Muscle of leg (tissue), 11 donors: ENCODE results near the gene CTNNA2. TPM values are rescaled to one million over a fixed set of nuclear protein-coding genes. Genes with fewer than 3 reads are reported as not detected.
A peak's percentile ranks its signal among the peaks of the same experiment; 100 is the strongest.
"Not testable (repeated sequence)": the region's sequence is repeated elsewhere in the genome, so short reads cannot be mapped to it uniquely, and the experiment has no call there.

ENCODE experiments used
- DNase-seq: peaks from one replicate; pipeline ENCODE4 v3.0.0; 2013
- H3K27ac ChIP-seq: one replicate; pipeline ENCODE4 v1.5.1; 2013; ENCODE audit warnings: mild to moderate bottlenecking, low read length, control low read depth
- H3K27me3 ChIP-seq: one replicate; pipeline ENCODE4 v1.6.1; 2013; ENCODE audit warnings: low read length; ENCODE audit not compliant: control insufficient read depth, insufficient read depth
- H3K36me3 ChIP-seq: one replicate; pipeline ENCODE4 v1.6.1; 2013; ENCODE audit warnings: low read length; ENCODE audit not compliant: control insufficient read depth, insufficient read depth
- H3K4me1 ChIP-seq: one replicate; pipeline ENCODE4 v1.6.1; 2013; ENCODE audit warnings: low read length; ENCODE audit not compliant: control insufficient read depth, insufficient read depth
- H3K4me3 ChIP-seq: one replicate; pipeline ENCODE4 v1.5.1; 2013; ENCODE audit warnings: low read length, control low read depth
- H3K9me3 ChIP-seq: replicated peaks from 2 replicates; pipeline ENCODE4 v1.6.1; 2013; ENCODE audit warnings: low read depth, low read length; ENCODE audit not compliant: control insufficient read depth
- WGBS: methylation state at CpG from one replicate; pipeline ENCODE4 v1.1.5; 2013; ENCODE audit warnings: missing lambda C conversion rate; ENCODE audit not compliant: insufficient coverage; 5-methylcytosine and 5-hydroxymethylcytosine counted together
- polyA plus RNA-seq, 8 donors: library from polyadenylated mRNA; unstranded; fragments of 120-200 nt; gene quantifications; one replicate each; pipeline versions ENCODE4 v1.2.1 to v1.2.3, GENCODE V29; 2013; ENCODE audit warnings: inconsistent platforms in 1 of 8, low replicate concordance in 1 of 8; ENCODE audit not compliant: insufficient read length in 8 of 8, insufficient read depth in 1 of 8
- total RNA-seq: library from RNA; stranded (reverse); fragments of 120-200 nt; gene quantifications from one replicate; pipeline ENCODE4 v1.2.4, GENCODE V29; 2013

CTNNA2 gene
- total and polyA plus RNA-seq, 9 donors: 0.28 to 1.0 (median 0.69) TPM

DNA sequence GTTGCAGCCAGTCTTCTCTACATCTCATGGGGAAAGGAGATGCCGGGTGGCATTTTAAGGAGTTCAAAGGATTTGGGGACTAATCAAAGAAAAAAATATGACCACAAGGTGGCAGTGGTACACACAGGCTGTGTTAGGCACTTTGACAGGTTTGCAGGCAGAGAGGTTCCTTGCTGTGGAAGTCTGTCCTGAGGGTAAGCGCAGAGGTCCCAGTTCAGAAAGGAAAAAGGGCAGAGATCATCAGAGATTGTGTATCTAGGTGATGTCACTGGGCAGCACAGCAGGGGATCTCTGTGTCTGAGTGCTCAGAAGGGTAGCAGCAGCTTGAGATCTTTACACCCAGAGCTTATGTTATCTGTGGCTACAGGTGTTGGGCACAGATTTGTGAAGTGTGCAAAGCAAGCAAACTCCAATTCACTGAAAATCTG is 560.3 kb downstream of the CTNNA2 start:
- peak; percentile 64 for DNase-seq
- Histone ChIP-seq H3K27me3 (no peaks in the 10 kb centered on the region), H3K4me3 (no peak overlapping the region), H3K9me3 (no peaks in the 10 kb centered on the region), H3K36me3 (no peaks in the 10 kb centered on the region), H3K27ac (no peak overlapping the region), H3K4me1 (no peaks in the 10 kb centered on the region)
- WGBS: 12% methylated on average over 2 of the region's 2 CpGs

DNA sequence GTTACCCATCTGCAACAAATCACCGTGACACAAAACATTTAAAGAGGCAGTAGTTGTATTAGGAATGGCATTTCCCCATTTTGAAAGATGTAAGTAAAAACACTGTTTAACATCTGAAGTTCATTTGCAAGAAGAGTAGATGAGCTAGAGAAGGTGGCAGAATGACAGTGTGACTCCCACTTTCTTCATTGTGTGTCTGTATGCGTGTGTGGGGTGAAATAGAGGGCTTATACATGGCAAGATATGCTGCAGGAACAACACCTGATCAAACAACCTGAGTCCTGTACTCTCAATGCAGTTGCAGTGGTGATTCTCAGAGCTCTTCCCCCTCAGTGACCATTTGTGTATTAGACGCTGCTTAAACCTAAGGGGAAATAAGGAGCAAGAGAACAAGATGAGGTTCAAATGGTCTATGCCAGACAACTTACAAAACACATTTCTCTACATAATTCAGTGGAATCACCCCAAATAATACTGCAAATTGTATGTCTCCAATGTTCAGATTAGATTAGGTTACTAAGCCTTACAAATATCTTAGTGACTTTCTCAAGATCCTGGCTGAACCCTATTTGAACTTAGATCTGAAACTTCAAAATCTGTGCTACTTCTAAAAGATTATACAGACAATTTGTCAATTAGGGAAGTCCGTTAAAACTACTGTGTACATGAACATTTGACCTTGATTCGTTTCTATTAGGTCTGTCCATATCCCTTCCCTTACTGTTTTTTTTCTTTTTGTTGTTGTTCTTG is 561.6 kb downstream of the CTNNA2 start:
- Histone ChIP-seq H3K27me3 (no peaks in the 10 kb centered on the region), H3K27ac (no peak overlapping the region), H3K9me3 (no peaks in the 10 kb centered on the region), H3K4me1 (no peaks in the 10 kb centered on the region), H3K4me3 (no peak overlapping the region), H3K36me3 (no peaks in the 10 kb centered on the region)
- DNase-seq: no peak
- no CpG with 5 or more reads among the region's 5 CpGs for WGBS

DNA sequence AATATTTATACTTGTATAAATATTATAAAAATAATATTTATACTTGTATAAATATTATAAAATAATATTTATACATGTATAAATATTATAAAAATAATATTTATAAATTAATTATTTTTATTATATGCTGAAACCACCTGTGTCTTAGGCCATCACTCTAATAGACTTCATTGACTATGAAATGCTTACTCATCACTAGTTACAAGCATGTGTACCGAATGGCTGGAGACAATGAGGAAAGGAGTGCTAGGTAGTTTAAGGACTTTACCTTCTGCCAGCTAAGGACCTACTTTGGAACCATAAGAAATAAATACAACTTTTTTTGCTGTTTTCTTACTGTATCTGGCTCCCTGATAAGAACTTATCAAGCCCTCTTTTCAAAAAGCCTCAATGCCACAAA is 562.9 kb downstream of the CTNNA2 start:
- Histone ChIP-seq H3K27me3 (no peaks in the 10 kb centered on the region), H3K27ac (no peak overlapping the region), H3K4me1 (no peaks in the 10 kb centered on the region), H3K36me3 (no peaks in the 10 kb centered on the region), H3K9me3 (no peaks in the 10 kb centered on the region), H3K4me3 (no peak overlapping the region)
- no CpG with 5 or more reads among the region's 1 CpG for WGBS
- no peak for DNase-seq

DNA sequence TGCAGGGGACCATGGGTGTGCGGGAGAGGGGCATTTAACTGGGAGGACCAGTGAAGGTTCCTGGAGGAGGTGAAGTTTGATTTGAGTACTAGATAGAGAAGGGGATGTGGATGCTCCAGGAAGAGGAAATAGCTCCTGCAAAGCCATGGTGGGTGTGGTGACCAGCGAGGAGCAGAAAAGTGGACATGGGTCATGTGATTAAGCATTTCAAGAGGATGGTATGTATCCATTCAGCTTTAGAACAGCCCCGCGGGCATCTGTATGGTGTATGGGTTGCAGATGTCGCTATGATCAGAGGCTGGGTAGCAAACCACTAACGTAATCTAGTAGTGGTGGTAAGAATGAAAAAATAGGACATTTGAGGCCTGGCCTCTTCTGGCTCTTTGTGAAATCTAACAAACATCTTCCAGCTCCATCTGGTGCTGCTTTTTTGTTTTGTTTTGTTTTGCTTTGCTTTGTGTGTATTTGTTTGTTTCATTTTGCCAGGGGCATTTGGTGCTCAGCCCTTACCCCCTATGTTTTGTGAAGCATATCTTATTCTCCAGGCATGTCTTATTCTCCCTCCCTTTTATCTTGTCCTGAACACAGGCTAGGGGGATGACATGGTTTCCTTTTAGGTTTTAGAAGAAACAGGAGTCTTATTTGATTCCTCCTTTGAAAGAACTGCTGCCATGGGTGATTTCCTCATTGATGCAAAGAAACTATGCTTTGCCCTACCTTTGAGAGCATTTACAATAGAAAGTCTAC is 565.6 kb downstream of the CTNNA2 start:
- Histone ChIP-seq H3K27ac (no peak overlapping the region), H3K27me3 (no peaks in the 10 kb centered on the region), H3K9me3 (no peaks in the 10 kb centered on the region), H3K36me3 (no peaks in the 10 kb centered on the region), H3K4me3 (no peak overlapping the region), H3K4me1 (no peaks in the 10 kb centered on the region)
- WGBS: 83% methylated on average over 5 of the region's 6 CpGs
- DNase-seq: no peak

DNA sequence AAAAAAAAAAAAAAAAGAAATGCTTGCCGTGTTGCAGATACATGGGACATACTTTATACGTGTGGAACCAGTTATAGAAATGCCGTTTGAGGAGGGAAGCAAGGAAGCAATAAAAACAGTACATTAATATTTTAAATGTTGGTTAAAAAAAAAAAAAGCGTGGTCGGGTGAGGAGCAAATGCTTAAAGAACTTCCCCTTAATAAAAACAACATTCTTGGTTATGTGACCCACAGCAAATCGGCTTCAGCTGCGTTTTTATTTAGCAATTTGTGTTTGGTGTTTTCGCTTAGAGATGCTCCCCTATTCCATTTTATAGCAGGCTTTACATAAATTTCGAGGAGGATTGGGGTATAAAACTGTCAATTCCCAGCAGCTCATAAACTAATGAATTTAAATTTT is 568.1 kb downstream of the CTNNA2 start:
- Histone ChIP-seq H3K9me3 (no peaks in the 10 kb centered on the region), H3K27ac (no peak overlapping the region), H3K4me1 (no peaks in the 10 kb centered on the region), H3K36me3 (no peaks in the 10 kb centered on the region), H3K27me3 (no peaks in the 10 kb centered on the region), H3K4me3 (no peak overlapping the region)
- WGBS: 0% methylated on average over 2 of the region's 9 CpGs
- DNase-seq: no peak

DNA sequence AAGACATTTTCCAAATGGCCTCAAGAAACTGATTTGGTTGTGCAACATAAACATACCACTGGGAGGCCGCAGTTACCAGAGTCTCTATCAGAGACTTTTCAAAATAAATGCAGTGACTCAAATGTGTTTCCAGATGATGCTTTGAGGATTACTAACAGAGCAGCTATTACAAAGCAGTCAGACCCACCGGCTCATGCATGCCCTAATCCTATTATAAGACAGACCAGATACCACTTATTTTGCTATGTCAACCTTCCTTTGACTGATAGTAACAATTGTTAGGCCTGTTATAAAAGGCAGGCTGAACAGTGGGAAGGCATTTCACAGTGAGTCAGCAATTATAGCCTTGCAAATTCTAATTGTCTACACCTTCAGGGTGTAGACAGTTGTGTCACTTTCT is 574.0 kb downstream of the CTNNA2 start:
- no peak for DNase-seq
- WGBS: no CpG with 5 or more reads among the region's 2 CpGs
- Histone ChIP-seq H3K4me1 (no peaks in the 10 kb centered on the region), H3K36me3 (no peaks in the 10 kb centered on the region), H3K4me3 (no peak overlapping the region), H3K27me3 (no peaks in the 10 kb centered on the region), H3K9me3 (no peaks in the 10 kb centered on the region), H3K27ac (no peak overlapping the region)

DNA sequence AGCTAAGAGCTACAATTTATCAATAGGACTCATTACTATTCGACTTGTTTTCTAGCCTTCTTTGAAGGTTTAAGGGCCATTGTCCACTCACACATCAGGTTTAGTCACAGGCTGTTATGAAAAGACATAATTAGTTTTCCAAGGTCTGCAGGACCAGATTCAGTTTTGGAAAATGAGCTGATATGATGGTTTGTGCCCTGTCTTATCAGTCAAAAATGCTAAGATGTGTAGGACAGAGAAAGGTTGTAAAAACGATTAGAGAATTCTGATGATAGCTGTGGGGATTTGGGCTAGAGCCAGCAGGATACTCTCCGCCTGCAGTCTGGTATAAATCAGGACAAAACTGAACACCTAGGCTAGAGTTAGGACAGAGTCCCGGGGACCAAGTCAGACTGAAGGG is 578.4 kb downstream of the CTNNA2 start:
- no peak overlapping the region for H3K27ac ChIP-seq
- H3K36me3 ChIP-seq: no peaks in the 10 kb centered on the region
- no peaks in the 10 kb centered on the region for H3K27me3 ChIP-seq
- no peaks in the 10 kb centered on the region for H3K9me3 ChIP-seq
- no peaks in the 10 kb centered on the region for H3K4me1 ChIP-seq
- WGBS: 23% methylated on average over 3 of the region's 4 CpGs
- no peak overlapping the region for H3K4me3 ChIP-seq
- no peak for DNase-seq

DNA sequence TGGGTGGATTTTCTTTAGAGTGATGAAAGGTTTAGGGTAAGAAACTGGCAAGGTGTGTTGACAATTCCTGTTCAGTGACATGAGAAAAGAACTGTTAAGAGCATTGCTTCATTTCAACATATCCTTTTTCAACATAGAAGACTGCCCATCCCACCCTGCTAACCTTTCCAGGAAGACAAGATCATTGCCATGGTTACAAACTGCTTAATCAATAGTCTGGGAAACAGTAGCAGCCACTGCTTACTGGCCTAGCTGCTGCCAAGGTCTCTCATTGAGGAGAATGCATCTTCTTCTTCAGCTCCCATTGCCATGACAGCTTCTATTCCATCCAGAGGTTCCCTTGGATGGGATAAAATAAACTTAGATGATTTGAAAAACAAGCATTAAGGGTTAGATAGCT is 579.6 kb downstream of the CTNNA2 start:
- DNase-seq: no peak
- Histone ChIP-seq H3K27ac (no peak overlapping the region), H3K4me1 (no peaks in the 10 kb centered on the region), H3K4me3 (no peak overlapping the region), H3K36me3 (no peaks in the 10 kb centered on the region), H3K9me3 (no peaks in the 10 kb centered on the region), H3K27me3 (no peaks in the 10 kb centered on the region)

DNA sequence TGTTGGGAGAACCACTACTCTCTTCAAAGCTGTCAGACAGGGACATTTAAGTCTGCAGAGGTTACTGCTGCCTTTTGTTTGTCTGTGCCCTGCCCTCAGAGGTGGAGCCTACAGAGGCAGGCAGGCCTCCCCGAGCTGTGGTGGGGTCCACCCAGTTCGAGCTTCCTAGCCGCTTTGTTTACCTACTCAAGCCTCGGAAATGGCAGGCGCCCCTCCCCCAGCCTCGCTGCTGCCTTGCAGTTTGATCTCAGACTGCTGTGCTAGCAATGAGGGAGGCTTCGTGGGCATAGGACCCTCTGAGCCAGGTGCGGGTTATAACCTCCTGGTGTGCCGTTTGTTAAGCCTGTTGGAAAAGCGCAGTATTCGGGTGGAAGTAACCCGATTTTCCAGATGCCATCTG is 585.7 kb downstream of the CTNNA2 start:
- not testable (repeated sequence) for H3K4me3 ChIP-seq, H3K9me3 ChIP-seq, H3K27me3 ChIP-seq, H3K4me1 ChIP-seq, H3K36me3 ChIP-seq, H3K27ac ChIP-seq, DNase-seq
- 86% methylated on average over 12 of the region's 12 CpGs for WGBS

DNA sequence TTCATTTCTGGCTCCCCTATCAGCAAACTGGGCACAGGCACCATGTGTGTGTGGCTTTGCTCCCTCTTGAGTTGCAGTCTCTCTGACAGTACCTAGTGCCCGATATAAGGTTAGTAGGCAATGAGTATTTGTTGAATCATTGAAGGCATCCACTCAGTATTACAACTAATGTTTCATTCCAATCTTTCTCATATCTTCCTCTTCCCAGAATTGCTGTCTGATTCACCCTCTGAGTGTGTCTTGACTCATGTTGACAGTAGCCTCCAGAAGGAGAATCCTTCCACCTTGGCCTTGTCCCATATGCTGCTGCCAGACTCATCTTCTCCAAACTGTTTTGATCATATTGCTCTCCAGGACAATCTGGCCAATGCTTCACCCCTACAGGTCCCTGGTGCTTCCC is 589.2 kb downstream of the CTNNA2 start:
- no peaks in the 10 kb centered on the region for H3K4me1 ChIP-seq
- peaks cover 6% of the 10 kb centered on the region for H3K9me3 ChIP-seq
- H3K27ac ChIP-seq: no peak overlapping the region
- H3K27me3 ChIP-seq: no peaks in the 10 kb centered on the region
- H3K4me3 ChIP-seq: no peak overlapping the region
- no peaks in the 10 kb centered on the region for H3K36me3 ChIP-seq
- no CpG with 5 or more reads among the region's 1 CpG for WGBS
- DNase-seq: no peak
